ENCODE data around the gene KLF11. TPM values are rescaled to one million over a fixed set of nuclear protein-coding genes. Genes with fewer than 3 reads are reported as not detected.

KLF11 gene
- total and polyA plus RNA-seq, 5 donors, result 9.8 to 42.4 (median 25.1) TPM

- no peak overlapping the region for H3K27ac ChIP-seq (ENCODE audit: low read length)
- H3K9me3 ChIP-seq (ENCODE audit: control insufficient read depth, low read length), result no peaks in the 10 kb centered on the region
- WGBS, result 93% methylated on average over 39 of the region's 39 CpGs
- no peak overlapping the region for H3K4me3 ChIP-seq (ENCODE audit: low read length)
- ATAC-seq (peak in 1 of 2 donors; percentile 4), DNase-seq (peak in 1 of 3 donors; percentile 59)
- intact Hi-C loops (cut with DNase I), result loop anchor here in 1 of 4 donors (10.0 kb wide), 2 partner anchors 74 to 244 kb away; no protein-coding TSS in a partner anchor
- H3K4me1 ChIP-seq (ENCODE audit: control insufficient read depth, insufficient read depth, low read length), result no peaks in the 10 kb centered on the region
- no peaks in the 10 kb centered on the region for H3K27me3 ChIP-seq (ENCODE audit: control insufficient read depth, insufficient read depth)
Measured at GRCh38 chr2:10058251-10059015, 15.1 kb downstream of the KLF11 start.

GRCh38 chr2:10059016-10059351 is 15.6 kb downstream of the KLF11 start:
- H3K27me3 ChIP-seq (ENCODE audit: control insufficient read depth, insufficient read depth), result no peaks in the 10 kb centered on the region
- intact Hi-C loops (cut with DNase I), result loop anchor here in 1 of 4 donors (10.0 kb wide), 2 partner anchors 74 to 244 kb away; no protein-coding TSS in a partner anchor
- 94% methylated on average over 17 of the region's 17 CpGs for WGBS
- peak in 1 of 3 donors; percentile 36 for DNase-seq
- H3K27ac ChIP-seq (ENCODE audit: low read length), result no peak overlapping the region
- ATAC-seq, result no peak
- H3K4me3 ChIP-seq (ENCODE audit: low read length), result no peak overlapping the region
- no peaks in the 10 kb centered on the region for H3K4me1 ChIP-seq (ENCODE audit: control insufficient read depth, insufficient read depth, low read length)
- no peaks in the 10 kb centered on the region for H3K9me3 ChIP-seq (ENCODE audit: control insufficient read depth, low read length)

GRCh38 chr2:10059552-10060335 is 16.4 kb downstream of the KLF11 start:
- H3K27me3 ChIP-seq (ENCODE audit: control insufficient read depth, insufficient read depth), result no peaks in the 10 kb centered on the region
- no peaks in the 10 kb centered on the region for H3K9me3 ChIP-seq (ENCODE audit: control insufficient read depth, low read length)
- no peak overlapping the region for H3K4me3 ChIP-seq (ENCODE audit: low read length)
- ATAC-seq (no peak), DNase-seq (peak in 1 of 3 donors; percentile 40)
- H3K4me1 ChIP-seq (ENCODE audit: control insufficient read depth, insufficient read depth, low read length), result no peaks in the 10 kb centered on the region
- H3K27ac ChIP-seq (ENCODE audit: low read length), result no peak overlapping the region
- intact Hi-C loops (cut with DNase I), result loop anchor here in 1 of 4 donors (10.0 kb wide), 2 partner anchors 75 to 245 kb away; no protein-coding TSS in a partner anchor
- 85% methylated on average over 20 of the region's 20 CpGs for WGBS

GRCh38 chr2:10061221-10061925 is 18.0 kb downstream of the KLF11 start:
- Histone ChIP-seq H3K27me3 (ENCODE audit: control insufficient read depth, insufficient read depth) (no peaks in the 10 kb centered on the region), H3K27ac (ENCODE audit: low read length) (no peak overlapping the region), H3K4me1 (ENCODE audit: control insufficient read depth, insufficient read depth, low read length) (no peaks in the 10 kb centered on the region), H3K4me3 (ENCODE audit: low read length) (no peak overlapping the region), H3K9me3 (ENCODE audit: control insufficient read depth, low read length) (no peaks in the 10 kb centered on the region)
- DNase-seq (peak in 1 of 3 donors; percentile 42), ATAC-seq (no peak)
- 84% methylated on average over 9 of the region's 9 CpGs for WGBS
- intact Hi-C loops (cut with DNase I), result no loop called here

GRCh38 chr2:10062931-10063365 is 19.6 kb downstream of the KLF11 start:
- intact Hi-C loops (cut with DNase I), result no loop called here
- DNase-seq, result no peak
- Histone ChIP-seq H3K27ac (ENCODE audit: low read length) (no peak overlapping the region), H3K27me3 (ENCODE audit: control insufficient read depth, insufficient read depth) (no peaks in the 10 kb centered on the region), H3K9me3 (ENCODE audit: control insufficient read depth, low read length) (no peaks in the 10 kb centered on the region), H3K4me3 (ENCODE audit: low read length) (no peak overlapping the region), H3K4me1 (ENCODE audit: control insufficient read depth, insufficient read depth, low read length) (no peaks in the 10 kb centered on the region)
- ATAC-seq, result no peak
- WGBS, result 59% methylated on average over 10 of the region's 10 CpGs

GRCh38 chr2:10063566-10063965 is 20.2 kb downstream of the KLF11 start:
- ATAC-seq (no peak), DNase-seq (no peak)
- intact Hi-C loops (cut with DNase I), result no loop called here
- H3K27ac ChIP-seq (ENCODE audit: low read length), result no peak overlapping the region
- WGBS, result 92% methylated on average over 9 of the region's 9 CpGs
- no peak overlapping the region for H3K4me3 ChIP-seq (ENCODE audit: low read length)
- no peaks in the 10 kb centered on the region for H3K27me3 ChIP-seq (ENCODE audit: control insufficient read depth, insufficient read depth)
- H3K9me3 ChIP-seq (ENCODE audit: control insufficient read depth, low read length), result no peaks in the 10 kb centered on the region
- H3K4me1 ChIP-seq (ENCODE audit: control insufficient read depth, insufficient read depth, low read length), result no peaks in the 10 kb centered on the region

DNA sequence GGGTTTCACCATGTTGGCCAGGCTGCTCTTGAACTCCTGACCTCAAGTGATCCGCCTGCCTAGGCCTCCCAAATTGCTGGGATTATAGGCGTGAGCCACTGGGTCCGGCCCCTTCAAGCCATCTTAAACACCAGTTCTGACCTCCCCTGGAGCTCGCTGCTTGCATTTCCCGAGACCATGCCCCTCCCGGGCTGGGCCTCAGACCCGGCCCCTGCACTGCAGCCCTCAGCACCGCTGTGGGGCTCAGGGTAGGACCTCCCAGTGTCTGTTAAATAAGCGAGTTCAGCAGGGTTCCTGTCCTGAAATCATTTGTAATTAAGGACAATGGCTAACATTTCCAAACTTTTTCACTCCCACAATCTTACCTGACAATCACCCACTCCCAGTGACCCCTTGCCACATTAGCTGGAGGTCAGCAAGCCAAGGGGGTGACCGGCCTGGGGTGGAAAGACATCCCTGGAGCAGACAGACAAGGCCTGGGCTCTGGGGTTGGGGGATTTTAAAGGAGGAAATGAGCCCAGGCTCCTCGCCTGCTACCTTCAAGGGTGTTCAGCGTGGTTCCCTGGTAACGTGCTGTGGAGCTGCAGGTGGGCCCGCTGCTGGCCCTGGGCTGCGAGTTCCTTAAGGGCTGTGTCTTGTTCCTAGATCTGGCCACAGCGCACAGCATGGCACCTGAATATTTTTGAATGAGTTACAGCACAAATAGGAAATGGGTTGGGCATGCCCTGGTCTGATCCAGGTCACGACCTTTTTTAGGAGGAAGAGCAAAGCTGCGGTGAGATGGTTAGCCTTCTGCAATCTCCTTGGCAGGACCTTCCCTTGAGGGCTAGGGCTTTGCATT is 21.8 kb downstream of the KLF11 start:
- Histone ChIP-seq H3K4me3 (ENCODE audit: low read length) (no peak overlapping the region), H3K9me3 (ENCODE audit: control insufficient read depth, low read length) (no peaks in the 10 kb centered on the region), H3K27me3 (ENCODE audit: control insufficient read depth, insufficient read depth) (no peaks in the 10 kb centered on the region), H3K4me1 (ENCODE audit: control insufficient read depth, insufficient read depth, low read length) (no peaks in the 10 kb centered on the region), H3K27ac (ENCODE audit: low read length) (no peak overlapping the region)
- DNase-seq (no peak), ATAC-seq (no peak)
- WGBS, result 89% methylated on average over 18 of the region's 18 CpGs
- intact Hi-C loops (cut with DNase I), result no loop called here

- ATAC-seq (no peak), DNase-seq (no peak)
- no peak overlapping the region for H3K27ac ChIP-seq (ENCODE audit: low read length)
- intact Hi-C loops (cut with DNase I), result no loop called here
- no peak overlapping the region for H3K4me3 ChIP-seq (ENCODE audit: low read length)
- no peaks in the 10 kb centered on the region for H3K4me1 ChIP-seq (ENCODE audit: control insufficient read depth, insufficient read depth, low read length)
- 90% methylated on average over 6 of the region's 6 CpGs for WGBS
- H3K27me3 ChIP-seq (ENCODE audit: control insufficient read depth, insufficient read depth), result no peaks in the 10 kb centered on the region
- no peaks in the 10 kb centered on the region for H3K9me3 ChIP-seq (ENCODE audit: control insufficient read depth, low read length)
Measured at GRCh38 chr2:10065773-10066055, 22.4 kb downstream of the KLF11 start.

DNA sequence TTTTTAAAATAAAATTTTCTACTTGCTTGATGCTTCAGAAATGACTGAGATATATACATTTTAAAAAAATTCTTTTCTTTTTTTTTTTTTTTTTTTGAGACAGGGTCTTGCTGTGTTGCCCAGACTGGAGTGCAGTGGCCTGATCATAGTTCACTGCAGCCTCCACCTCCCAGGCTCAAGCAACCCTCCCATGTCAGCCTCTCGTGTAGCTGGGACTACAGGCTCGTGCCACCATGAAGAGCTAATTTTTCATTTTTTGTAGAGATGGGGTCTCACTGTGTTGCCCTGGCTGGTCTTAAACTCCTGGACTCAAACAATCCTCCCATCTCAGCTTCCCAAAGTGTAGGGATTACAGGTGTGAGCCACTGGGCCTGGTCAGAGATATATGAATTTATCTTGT is 24.0 kb downstream of the KLF11 start:
- ATAC-seq (no peak), DNase-seq (no peak)
- no peak overlapping the region for H3K4me3 ChIP-seq (ENCODE audit: low read length)
- no peak overlapping the region for H3K27ac ChIP-seq (ENCODE audit: low read length)
- H3K9me3 ChIP-seq (ENCODE audit: control insufficient read depth, low read length), result no peaks in the 10 kb centered on the region
- no peaks in the 10 kb centered on the region for H3K27me3 ChIP-seq (ENCODE audit: control insufficient read depth, insufficient read depth)
- no peaks in the 10 kb centered on the region for H3K4me1 ChIP-seq (ENCODE audit: control insufficient read depth, insufficient read depth, low read length)
- WGBS, result 98% methylated on average over 2 of the region's 2 CpGs
- intact Hi-C loops (cut with DNase I), result no loop called here

DNA sequence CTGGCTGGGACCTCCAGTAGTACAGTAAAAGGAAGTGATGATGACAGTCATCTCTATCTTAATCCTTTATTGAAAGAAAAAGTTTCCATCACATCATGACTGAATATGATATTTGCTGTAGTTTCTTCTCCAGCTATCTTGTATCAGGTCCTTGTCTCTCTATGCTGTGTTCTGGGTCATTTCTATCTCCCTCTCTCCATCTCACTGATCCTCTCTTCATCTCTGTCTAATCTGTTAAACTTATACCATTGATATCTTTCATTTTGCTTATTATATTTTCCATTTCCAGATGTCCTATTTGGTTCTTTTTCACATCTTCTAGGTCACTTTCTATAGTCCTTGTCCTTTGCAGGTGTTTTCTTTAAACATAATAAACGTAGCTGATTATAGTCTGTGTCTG is 24.5 kb downstream of the KLF11 start:
- no peaks in the 10 kb centered on the region for H3K4me1 ChIP-seq (ENCODE audit: control insufficient read depth, insufficient read depth, low read length)
- H3K27me3 ChIP-seq (ENCODE audit: control insufficient read depth, insufficient read depth), result no peaks in the 10 kb centered on the region
- no peak for ATAC-seq
- no peak overlapping the region for H3K4me3 ChIP-seq (ENCODE audit: low read length)
- no peak overlapping the region for H3K27ac ChIP-seq (ENCODE audit: low read length)
- no peak for DNase-seq
- WGBS, result 90% methylated on average over 1 of the region's 1 CpG
- intact Hi-C loops (cut with DNase I), result no loop called here
- no peaks in the 10 kb centered on the region for H3K9me3 ChIP-seq (ENCODE audit: control insufficient read depth, low read length)

All from right cardiac atrium (tissue), 5 donors.